NCI-H2227 treated with DMSO at 0.1 percent for 48 hours (cell line): ENCODE results near the gene DHRS13.
"Not testable (repeated sequence)": the region's sequence is repeated elsewhere in the genome, so short reads cannot be mapped to it uniquely, and the experiment has no call there.

Experiments used
- DNase-seq: peaks from one replicate; lab custom pipeline; 2025; lab: John Stamatoyannopoulos, UW

DHRS13 gene

GRCh38 chr17:28903546-28903841 lies 615 bp upstream of the DHRS13 start:
- DNase-seq: not testable (repeated sequence)

- DNase-seq: peak; percentile 48
Observed at GRCh38 chr17:28901866-28902818, 737 bp downstream of the DHRS13 start.

- DNase-seq: no peak
Observed at GRCh38 chr17:28900986-28901726, 1.7 kb downstream of the DHRS13 start.

- no peak for DNase-seq
Observed at GRCh38 chr17:28899212-28899815, 3.6 kb downstream of the DHRS13 start.

- no peak for DNase-seq
Observed at GRCh38 chr17:28898527-28898955, 4.3 kb downstream of the DHRS13 start.

GRCh38 chr17:28897769-28898526 lies 4.9 kb downstream of the DHRS13 start:
- no peak for DNase-seq

GRCh38 chr17:28896884-28897768 lies 5.8 kb downstream of the DHRS13 start, which contains the start of gene FLOT2:
Gene FLOT2 (minus strand): TSS chr17:28897733. CDS start chr17:28897574, 159 bp downstream.
- DNase-seq: peak; percentile 38

- no peak for DNase-seq
Observed at GRCh38 chr17:28896491-28896883, 6.4 kb downstream of the DHRS13 start.

- no peak for DNase-seq
Observed at GRCh38 chr17:28895794-28896447, 7.0 kb downstream of the DHRS13 start.

- DNase-seq: not testable (repeated sequence)
Observed at GRCh38 chr17:28893248-28894183, 9.4 kb downstream of the DHRS13 start.

GRCh38 chr17:28892024-28892423 lies 10.9 kb downstream of the DHRS13 start:
- no peak for DNase-seq

GRCh38 chr17:28891201-28891600 lies 11.7 kb downstream of the DHRS13 start:
- DNase-seq: no peak

- no peak for DNase-seq
Observed at GRCh38 chr17:28889996-28890395, 12.9 kb downstream of the DHRS13 start.

GRCh38 chr17:28888832-28889231 lies 14.0 kb downstream of the DHRS13 start:
- no peak for DNase-seq

- DNase-seq: no peak
Observed at GRCh38 chr17:28887871-28888471, 14.9 kb downstream of the DHRS13 start.

- no peak for DNase-seq
Observed at GRCh38 chr17:28885951-28886350, 16.9 kb downstream of the DHRS13 start.

GRCh38 chr17:28885363-28885762 lies 17.5 kb downstream of the DHRS13 start:
- DNase-seq: no peak

GRCh38 chr17:28883967-28884702 lies 18.7 kb downstream of the DHRS13 start:
- no peak for DNase-seq
